ENCODE results near the gene WDR59.
"Not testable (repeated sequence)": the region's sequence is repeated elsewhere in the genome, so short reads cannot be mapped to it uniquely, and the experiment has no call there.

The WDR59 gene

GRCh38 chr16:74954763-74955162, 30.2 kb downstream of the WDR59 start:
- no peak for DNase-seq

- no peak for DNase-seq
These were observed 33.2 kb downstream of the WDR59 start for GRCh38 chr16:74951681-74952080.

- no peak for DNase-seq
These were observed 33.7 kb downstream of the WDR59 start for GRCh38 chr16:74951206-74951605.

- DNase-seq = no peak
These were observed 34.4 kb downstream of the WDR59 start for GRCh38 chr16:74950511-74950910.

- DNase-seq = no peak
These were observed 35.6 kb downstream of the WDR59 start for GRCh38 chr16:74949309-74949708.

GRCh38 chr16:74944466-74944865, 40.5 kb downstream of the WDR59 start:
- no peak for DNase-seq

- no peak for DNase-seq
These were observed 41.7 kb downstream of the WDR59 start for GRCh38 chr16:74942977-74943918.

- DNase-seq = no peak
These were observed 42.4 kb downstream of the WDR59 start for GRCh38 chr16:74942566-74942965.

- DNase-seq = no peak
These were observed 45.2 kb downstream of the WDR59 start for GRCh38 chr16:74939688-74940087.

GRCh38 chr16:74936902-74937560, 47.9 kb downstream of the WDR59 start:
- no peak for DNase-seq

GRCh38 chr16:74931445-74931844, 53.5 kb downstream of the WDR59 start:
- no peak for DNase-seq

GRCh38 chr16:74929636-74930035, 55.3 kb downstream of the WDR59 start:
- DNase-seq = no peak

GRCh38 chr16:74926805-74927204, 58.1 kb downstream of the WDR59 start:
- no peak for DNase-seq

- no peak for DNase-seq
These were observed 61.0 kb downstream of the WDR59 start for GRCh38 chr16:74923766-74924460.

- DNase-seq = no peak
These were observed 62.5 kb downstream of the WDR59 start for GRCh38 chr16:74922150-74923138.

GRCh38 chr16:74921051-74921450, 63.9 kb downstream of the WDR59 start:
- no peak for DNase-seq

- DNase-seq = no peak
These were observed 75.3 kb downstream of the WDR59 start for GRCh38 chr16:74909665-74910064.

- not testable (repeated sequence) for DNase-seq
These were observed 76.2 kb downstream of the WDR59 start for GRCh38 chr16:74908759-74909158.

GRCh38 chr16:74903901-74904678, 80.8 kb downstream of the WDR59 start:
- no peak for DNase-seq

GRCh38 chr16:74903120-74903519, 81.8 kb downstream of the WDR59 start:
- no peak for DNase-seq

GRCh38 chr16:74902161-74902560, 82.8 kb downstream of the WDR59 start:
- DNase-seq = no peak
